ENCODE measurements around the gene LOXL3. TPM values are rescaled to one million over a fixed set of nuclear protein-coding genes. Genes with fewer than 3 reads are reported as not detected.
A peak's percentile ranks its signal among the peaks of the same experiment; 100 is the strongest.

Gene LOXL3
- total and polyA plus RNA-seq, 2 of the 8 experiments (the other 6 are each of a cell fraction or from before 2014, with no cell fraction given), result 22.4 to 27.2 TPM

DNA sequence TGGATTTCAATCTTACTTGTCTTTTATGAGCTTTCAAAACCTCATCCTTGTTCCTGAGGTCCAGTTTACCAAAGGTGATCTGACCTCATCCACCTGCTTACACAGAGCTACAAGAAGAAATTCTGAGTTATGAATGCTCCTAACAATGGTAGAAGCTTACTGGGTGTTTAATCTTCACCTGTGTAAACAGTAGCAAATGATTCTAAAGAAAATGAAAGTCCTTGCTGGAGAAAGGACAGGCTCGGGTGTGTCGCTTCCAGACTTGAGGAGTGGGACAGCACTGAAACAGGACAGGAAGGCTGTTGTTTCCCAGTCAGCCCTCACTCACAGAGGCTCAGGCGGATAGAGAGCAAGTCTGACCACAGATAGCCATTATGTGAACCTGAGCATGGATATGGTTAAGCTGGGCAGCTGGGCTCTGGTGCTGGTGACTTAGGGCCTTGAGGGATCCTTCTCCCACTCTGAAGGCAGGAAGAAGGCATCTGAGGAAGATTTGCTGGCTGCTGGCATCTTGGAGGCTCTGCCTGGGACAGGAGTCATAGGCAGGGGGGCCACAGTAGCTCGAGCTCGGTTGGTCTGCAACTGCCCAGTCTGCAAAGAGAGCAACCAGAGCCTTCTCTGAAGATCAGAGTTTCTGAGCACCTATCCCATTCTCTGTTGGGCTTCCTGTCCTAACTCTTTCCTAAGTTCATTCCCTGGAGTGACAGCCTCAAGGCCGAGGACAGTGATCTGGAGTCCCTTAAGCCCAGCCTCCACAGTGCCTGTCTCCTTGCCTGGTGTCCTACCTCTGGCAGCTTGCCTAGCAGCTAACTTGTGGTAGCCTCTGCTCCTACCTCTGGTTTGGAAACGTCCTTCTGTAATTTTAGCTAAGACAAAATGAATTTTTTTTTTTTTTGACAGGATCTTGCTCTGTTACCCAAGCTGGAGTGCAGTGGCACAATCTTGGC is 4.8 kb upstream of the LOXL3 start:
- Histone ChIP-seq H3K4ac (replicated peaks; ENCODE audit: insufficient read length, low read depth, low read length) (no peak overlapping the region), H4K20me1 (replicated peaks in 1 of 2; ENCODE audit: control insufficient read depth in 1 of 2, insufficient read depth in 2 of 2, low read length in 2 of 2) (peaks cover 0 to 4% of the 10 kb centered on the region in 2 experiments), H2BK20ac (ENCODE audit: low read length) (no peak overlapping the region), H4K8ac (ENCODE audit: extremely low read depth, insufficient read depth, low read length) (no peak overlapping the region), H3K23ac (ENCODE audit: insufficient read length) (no peak overlapping the region), H3K23me2 (ENCODE audit: low read depth, low read length) (peaks cover 11% of the 10 kb centered on the region), H4K91ac (replicated peaks; ENCODE audit: insufficient read length, low read length) (no peak overlapping the region), H3K9me3 (ENCODE audit: insufficient read depth in 2 of 2, low read depth in 1 of 2, low read length in 1 of 2) (no peaks in the 10 kb centered on the region), H2BK15ac (ENCODE audit: low read length) (0 out of 2 replicates have a peak overlapping the region, but pooled peaks have one; percentile 40), H3K18ac (ENCODE audit: extremely low read depth, low read length) (no peak overlapping the region), H3K79me2 (ENCODE audit: control insufficient read depth in 1 of 2, insufficient read depth in 2 of 2, low read length in 2 of 2) (no peaks in the 10 kb centered on the region), H3K9ac (replicated peaks in 1 of 4; ENCODE audit: extremely low read depth in 1 of 4, low read depth in 3 of 4, low read length in 3 of 4) (no peak overlapping the region), H3K36me3 (ENCODE audit: control insufficient read depth in 2 of 4, insufficient read depth in 4 of 4, low read length in 3 of 4) (no peaks in the 10 kb centered on the region; a peak in 1 of 8 replicates), H2BK120ac (replicated peaks; ENCODE audit: low read depth, low read length) (no peak overlapping the region), H2BK12ac (ENCODE audit: low read depth, low read length) (no peak overlapping the region), H3K27ac (ENCODE audit: low read depth, low read length) (no peak overlapping the region), H3K14ac (ENCODE audit: insufficient read length) (no peak overlapping the region), H3K56ac (replicated peaks; ENCODE audit: insufficient read length, low read depth, low read length) (no peak overlapping the region), H2AFZ (ENCODE audit: low read length) (no peak overlapping the region), H3K4me2 (ENCODE audit: insufficient read depth in 1 of 2, low read depth in 2 of 2, low read length in 2 of 2) (no peak overlapping the region), H3K79me1 (ENCODE audit: low read depth, low read length) (no peaks in the 10 kb centered on the region), H2BK5ac (ENCODE audit: low read depth, low read length) (no peak overlapping the region), H4K5ac (ENCODE audit: insufficient read length, low read depth, low read length) (no peak overlapping the region), H3K4me3 (ENCODE audit: extremely low read depth in 1 of 4, insufficient read depth in 2 of 4, low read depth in 3 of 4, low read length in 4 of 4) (no peak overlapping the region), H3K4me1 (replicated peaks in 1 of 4; ENCODE audit: control insufficient read depth in 3 of 4, insufficient read depth in 4 of 4, low read length in 3 of 4) (peaks cover 0 to 7% (median 5%) of the 10 kb centered on the region in 4 experiments; a peak in 6 of 7 replicates), H2AK5ac (ENCODE audit: low read depth, low read length) (0 out of 2 replicates have a peak overlapping the region, but pooled peaks have one; percentile 75), H3K27me3 (replicated peaks in 1 of 4; ENCODE audit: control insufficient read depth in 3 of 4, extremely low read depth in 1 of 4, insufficient read depth in 3 of 4, low read length in 3 of 4) (peaks cover 0 to 28% (median 22%) of the 10 kb centered on the region in 4 experiments; a peak in 6 of 7 replicates)
- FAIRE-seq (no peak), DNase-seq (ENCODE audit: low read depth in 1 of 2, low spot score in 2 of 2) (no peak)
- POLR2A ChIA-PET (ENCODE audit: partially characterized antibody), result interaction anchor here (0.6 to 2.2 kb wide), 8 partner anchors 8 to 141 kb away, joined by 3 to 10 read pairs (median 3); partner anchors contain the start of genes AUP1, HTRA2 and WBP1
- CTCF ChIA-PET (ENCODE audit: partially characterized antibody), result interaction anchor here (0.9 to 7.5 kb wide), 9 partner anchors 13 to 84 kb away, joined by 3 to 56 read pairs (median 7); no protein-coding TSS in a partner anchor
- 86% methylated on average over 7 of the region's 7 CpGs; no CpG with 5 or more reads in 1 of the 2 experiments for WGBS, 2 experiments (ENCODE audit: extremely low coverage in 1 of 2, insufficient coverage in 1 of 2, insufficient read length in 1 of 2, insufficient replicate concordance in 2 of 2, low coverage in 1 of 2, low lambda C conversion rate in 2 of 2, missing lambda C conversion rate in 1 of 2)
- TF ChIP-seq HDAC2 (IDR thresholded peaks at IDR 0.05; ENCODE audit: borderline replicate concordance in 1 of 2, low read depth in 2 of 2, low read length in 2 of 2), result no peak
- TF ChIP-seq EZH2 (IDR thresholded peaks at IDR 0.05; ENCODE audit: low read depth, low read length, severe bottlenecking), result no peak
- TF ChIP-seq SAP30 (IDR thresholded peaks at IDR 0.05; ENCODE audit: insufficient read depth, insufficient replicate concordance, low read length), result no peak
